ENCODE measurements around the gene USP34.
"Not testable (repeated sequence)": the region's sequence is repeated elsewhere in the genome, so short reads cannot be mapped to it uniquely, and the experiment has no call there.

Gene USP34

DNA sequence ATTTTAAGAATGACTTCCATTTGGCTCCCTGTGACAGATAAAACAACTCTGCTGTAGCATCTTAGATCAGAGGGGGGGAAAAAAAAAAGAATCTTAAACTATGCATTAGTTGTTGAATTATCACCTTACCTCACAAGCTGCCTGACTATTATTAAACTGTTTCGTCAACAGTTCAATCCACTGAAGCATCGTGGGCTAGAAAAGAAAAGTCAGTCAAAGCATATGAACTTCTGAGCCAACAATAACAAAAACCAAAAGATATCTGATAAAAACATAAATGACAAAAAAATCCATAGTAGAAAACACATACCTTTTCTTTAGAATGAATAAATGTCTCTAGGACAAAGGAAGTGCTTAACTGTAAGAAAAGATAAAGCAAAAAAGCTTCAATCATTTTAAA lies 235.2 kb downstream of the USP34 start:
- DNase-seq = no peak

DNA sequence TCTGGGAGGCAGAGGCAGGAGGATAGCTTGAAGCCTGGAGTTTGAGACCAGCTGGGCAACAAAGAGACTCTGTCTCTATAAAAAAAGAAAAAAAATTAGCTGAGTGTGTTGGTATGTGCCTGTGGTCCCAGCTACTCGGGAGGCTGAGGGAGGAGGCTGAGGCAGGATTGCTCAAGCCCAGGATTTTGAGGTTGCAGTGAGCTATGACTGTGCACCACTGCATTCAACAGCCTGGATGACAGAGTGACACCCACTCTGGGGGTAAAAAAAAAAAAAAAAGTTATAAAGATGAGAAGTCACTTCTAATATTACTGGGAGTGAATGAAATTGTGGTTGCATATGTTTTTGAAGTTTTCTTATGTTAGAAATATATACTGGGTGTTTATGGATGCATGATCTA lies 237.3 kb downstream of the USP34 start:
- no peak for DNase-seq

DNA sequence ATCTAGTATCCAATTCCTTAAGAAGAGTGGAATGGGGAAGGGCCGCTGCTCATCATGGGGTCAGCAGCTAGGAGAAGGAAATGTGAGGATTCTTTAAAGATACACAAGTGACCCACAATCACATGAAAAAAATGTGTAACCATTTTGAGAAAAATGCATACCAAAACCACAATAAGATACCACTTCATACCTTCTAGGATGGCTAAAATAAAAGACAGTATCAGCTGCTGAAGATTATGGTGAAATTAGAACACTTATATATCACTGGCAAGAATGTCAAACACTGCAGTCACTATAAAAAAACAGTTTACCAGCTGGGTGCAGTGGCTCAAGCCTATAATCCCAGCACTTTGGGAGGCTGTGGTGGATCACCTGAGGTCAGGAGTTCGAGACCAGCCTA lies 241.0 kb downstream of the USP34 start:
- no peak for DNase-seq

DNA sequence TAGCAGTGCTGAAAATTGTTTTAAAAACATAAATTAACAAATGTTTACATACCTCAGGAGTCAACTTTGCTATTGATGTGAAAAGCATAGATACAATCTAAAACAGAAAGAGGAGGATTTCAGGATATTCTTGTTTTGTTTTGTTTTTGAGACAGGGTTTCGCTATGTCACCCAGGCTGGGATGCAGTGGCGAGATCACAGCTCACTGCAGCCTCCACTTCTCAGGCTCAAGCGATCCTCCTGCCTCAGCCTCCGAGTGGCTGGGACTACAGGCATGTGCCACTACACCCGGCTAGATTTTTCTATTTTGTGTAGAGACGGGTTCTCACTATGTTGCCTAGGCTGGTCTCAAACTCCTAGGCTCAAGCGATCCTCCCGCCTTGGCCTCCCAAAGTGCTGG lies 248.3 kb downstream of the USP34 start:
- no peak for DNase-seq

DNA sequence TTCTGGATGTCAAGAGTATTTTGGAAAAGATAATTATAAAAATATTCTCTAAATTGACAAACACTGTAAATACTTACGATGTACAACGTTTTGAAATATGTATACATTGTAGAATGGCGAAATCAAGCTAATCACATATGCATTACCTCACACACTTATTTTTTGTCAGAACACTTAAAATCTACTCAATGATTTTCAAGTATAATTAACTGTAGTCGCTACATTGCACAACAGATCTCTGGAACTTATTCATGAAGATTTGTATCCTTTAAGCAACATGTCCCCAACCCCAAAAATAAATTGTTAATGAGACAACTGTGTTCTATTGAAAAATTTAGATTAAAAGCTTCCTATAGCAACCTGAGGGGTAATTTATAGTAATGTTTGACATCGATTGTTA lies 249.1 kb downstream of the USP34 start:
- no peak for DNase-seq

DNA sequence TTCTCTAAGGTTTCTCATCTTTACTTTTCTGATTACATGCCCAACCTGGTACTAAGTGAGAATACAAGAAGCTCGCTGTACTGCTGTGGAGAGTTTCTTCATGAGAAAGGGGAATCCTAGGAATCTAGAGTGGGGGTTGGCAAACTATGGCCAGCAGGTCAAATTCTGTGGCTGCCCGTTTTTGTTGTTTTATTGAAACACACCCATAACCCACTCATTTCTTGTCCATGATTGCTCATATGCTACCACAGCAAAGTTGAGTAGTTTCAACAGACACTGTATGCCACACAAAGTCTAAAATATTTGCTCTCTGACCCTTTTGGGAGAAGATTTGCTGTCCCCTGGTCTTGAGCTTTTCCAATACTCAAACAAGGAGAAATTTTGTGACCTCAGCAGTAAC lies 250.1 kb downstream of the USP34 start:
- DNase-seq = no peak

DNA sequence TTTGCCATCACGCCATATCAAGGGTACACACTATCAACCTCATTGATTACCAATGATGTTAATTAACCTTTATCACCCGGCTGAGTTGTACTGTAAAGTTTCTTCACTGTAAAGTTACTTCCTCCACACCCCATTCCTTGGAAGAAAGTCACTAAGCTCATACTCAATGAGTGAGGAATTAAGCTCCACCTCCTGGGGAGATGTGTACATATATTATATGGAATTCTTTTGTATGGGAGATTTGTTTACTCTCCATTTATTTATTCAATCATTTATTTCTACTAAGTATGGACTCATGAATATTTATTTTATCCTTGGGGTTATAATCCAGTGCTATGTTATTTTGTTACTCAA lies 252.1 kb downstream of the USP34 start:
- no peak for DNase-seq

DNA sequence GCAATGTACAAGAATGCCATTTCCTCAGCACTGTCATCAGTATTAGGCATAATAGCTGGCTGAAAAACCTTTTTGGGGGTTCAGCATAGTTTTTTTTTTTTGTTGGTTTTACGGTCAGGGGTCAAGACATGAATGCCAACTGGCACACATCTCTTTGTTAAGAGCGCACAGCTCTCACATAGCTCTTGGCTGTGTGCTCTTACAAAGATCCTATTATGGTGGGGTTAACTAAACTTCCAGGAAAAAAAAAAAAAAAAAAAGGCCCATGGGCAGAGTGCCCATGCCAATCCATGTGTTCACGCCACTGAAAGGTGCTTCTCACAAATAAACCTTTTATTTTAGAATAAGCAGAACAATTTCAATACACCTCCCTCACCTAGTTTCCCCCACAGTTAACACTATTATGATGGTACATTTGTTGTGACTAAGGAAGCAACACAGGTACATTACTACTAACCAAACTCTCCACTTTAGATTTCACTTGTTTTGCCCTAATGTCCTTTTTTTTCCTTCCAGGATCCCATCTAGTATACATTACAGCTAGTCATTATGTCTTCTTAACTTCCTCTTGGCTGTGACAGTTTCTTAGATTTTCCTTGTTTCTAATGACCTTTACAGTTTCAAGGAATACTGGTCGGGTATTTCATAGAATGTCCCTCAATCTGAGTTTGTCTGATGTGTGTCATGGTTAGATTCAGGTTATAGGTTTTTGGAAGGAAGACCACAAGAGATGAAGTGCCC lies 252.6 kb downstream of the USP34 start:
- no peak for DNase-seq

DNA sequence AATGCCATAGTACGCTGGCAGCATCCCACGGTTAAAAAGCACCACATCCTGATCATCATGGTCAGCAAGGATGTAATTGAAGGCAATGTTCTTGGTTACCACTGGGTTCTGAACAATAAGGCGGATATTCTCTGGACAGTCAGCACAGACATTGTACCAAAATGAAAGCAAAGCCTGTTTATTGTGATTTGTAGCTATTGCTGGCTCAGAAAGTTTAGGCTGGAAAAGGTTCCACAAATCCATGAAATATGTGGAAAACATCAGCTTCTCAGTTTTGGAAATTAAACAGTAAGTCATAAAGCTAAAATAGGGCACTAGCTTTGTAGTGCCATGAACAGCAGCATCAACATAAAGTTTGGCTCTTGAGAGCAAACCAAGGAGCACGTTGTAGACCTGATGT lies 256.7 kb downstream of the USP34 start:
- DNase-seq = no peak

DNA sequence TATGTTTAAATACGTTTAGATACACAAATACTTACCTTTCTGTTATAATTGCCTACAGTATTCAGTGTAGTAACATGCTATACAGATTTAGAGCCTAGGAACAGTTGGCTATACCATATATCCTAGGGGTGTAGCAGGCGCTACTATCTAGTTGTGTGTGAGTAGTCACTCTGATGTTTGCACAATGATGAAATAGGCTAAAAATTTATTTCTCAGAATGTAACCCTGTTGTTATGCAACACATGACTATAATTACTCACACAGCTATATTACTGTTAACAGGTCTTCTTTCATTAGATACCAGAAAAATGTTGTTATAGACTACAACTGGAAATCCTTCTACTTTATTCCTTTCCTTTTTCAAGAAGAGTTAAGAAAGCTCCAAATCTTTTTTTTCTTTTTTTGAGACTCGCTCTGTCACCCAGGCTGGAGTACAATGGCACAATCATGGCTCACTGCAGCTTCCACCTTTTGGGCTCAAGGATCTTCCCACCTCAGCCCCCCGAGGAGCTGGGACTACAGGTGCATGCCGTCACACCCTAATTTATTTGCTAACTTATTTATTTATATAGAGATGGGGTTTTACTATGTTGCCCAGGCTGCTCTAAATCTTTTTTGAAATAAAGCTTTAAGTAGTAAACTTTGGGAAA lies 260.4 kb downstream of the USP34 start:
- DNase-seq = peak; percentile 76

DNA sequence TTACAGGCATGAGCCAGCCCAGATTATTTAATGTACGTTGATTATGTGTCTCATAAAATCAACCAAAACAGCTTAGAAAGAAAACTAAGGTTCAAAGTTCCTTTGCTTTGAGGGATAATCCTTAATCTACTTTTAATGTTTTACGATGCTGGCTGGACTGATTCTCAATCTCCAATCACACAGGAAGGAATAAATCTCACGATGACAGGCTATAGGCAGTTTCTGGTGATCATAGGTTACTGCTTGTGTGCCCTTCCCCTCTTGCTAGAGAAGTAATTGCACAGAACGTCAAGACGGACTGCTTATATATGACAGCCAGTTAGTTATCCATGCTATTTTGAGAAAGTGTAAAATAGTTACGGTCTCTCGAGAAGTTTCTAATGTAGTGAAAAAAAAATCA lies 265.8 kb downstream of the USP34 start:
- no peak for DNase-seq

DNA sequence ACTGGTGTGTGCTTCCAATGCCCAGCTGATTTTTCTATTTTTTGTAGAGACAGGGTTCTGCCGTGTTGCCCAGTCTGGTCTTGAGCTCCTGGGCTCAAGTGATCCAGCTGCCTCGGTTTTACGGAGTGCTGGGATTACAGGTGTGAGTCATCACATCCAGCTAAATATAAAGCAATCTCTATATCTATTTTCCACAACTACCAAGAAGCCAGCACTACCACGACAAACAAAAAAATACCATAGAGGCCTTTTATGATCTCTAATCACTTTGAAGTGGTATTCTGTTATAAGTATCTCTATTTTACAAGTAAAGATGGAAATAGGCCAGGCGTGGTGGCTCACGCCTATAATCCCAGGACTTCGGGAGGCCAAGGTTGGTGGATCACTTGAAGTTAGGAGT lies 274.2 kb downstream of the USP34 start:
- no peak for DNase-seq

DNA sequence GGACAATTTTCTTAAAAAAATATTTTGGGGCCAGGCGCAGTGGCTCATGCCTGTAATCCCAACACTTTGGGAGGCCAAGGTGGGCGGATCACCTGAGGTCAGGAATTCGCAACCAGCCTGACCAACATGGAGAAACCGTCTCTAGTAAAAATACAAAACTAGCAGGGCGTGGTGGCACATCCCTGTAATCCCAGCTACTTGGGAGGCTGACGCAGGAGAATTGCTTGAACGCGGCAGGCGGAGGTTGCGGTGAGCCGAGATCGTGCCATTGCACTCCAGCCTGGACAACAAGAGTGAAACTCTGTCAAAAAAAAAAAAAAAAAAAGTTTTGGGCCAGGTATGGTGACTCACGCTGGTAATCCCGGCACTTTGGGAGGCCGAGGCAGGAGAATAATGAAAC lies 276.2 kb downstream of the USP34 start:
- DNase-seq = not testable (repeated sequence)

DNA sequence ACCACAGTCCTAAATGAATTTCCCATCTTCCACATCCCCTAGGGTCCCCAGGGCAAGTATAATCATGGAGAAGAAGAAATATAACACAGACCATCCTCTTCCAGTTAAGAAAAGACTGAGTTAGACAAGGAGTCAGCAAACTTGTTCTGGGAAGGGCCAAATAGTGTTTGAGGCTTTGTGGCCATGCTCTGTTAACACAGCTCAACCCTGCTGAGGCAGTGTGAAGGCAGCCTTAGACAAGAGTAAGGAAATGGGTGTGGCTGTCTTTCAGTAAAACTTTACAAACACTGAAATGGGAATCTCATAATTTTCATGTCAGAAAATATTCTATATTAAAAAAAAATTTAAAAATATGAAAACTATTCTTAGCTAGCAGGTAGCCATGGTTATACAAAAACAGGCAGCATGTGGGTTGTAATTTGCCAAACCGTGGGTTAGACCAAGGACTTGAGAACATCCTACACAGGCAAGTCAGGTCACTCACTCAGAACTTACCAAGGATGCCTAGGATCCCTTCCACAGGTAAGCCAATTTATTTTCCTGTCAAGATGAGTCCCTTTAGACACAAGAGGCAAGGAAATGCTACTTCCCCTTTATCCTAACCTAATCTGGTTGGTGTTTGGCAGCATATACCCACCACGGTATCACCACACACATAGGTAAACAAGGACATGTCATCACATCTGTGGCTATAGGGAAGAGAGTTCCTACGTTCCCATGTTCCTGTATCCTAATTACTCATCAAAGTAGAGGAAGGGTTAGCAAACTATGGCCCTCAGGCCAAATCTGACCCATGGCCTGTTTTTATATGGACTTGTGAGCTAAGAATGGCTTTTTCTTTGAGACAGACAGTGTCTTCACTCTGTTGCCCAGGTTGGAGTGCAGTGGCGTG lies 277.0 kb downstream of the USP34 start:
- no peak for DNase-seq

DNA sequence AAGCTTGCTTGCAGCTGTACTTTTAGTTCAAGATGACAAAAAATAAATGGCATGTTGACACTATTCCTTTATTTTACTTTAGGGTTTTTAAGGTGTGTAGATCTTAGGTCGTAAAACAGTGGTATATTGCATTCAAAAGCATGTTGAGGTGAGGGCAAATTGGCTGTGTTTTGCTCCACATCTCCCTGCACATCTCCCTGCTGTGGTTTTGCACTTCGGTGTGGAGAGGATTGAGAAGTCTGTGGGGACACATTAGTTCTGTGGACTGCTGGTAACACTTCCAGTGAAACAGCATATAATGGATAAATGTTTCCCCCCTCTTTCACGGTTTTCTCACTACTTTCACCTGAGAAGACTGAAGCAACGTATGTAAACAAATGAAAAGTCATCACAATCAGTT lies 283.8 kb downstream of the USP34 start:
- DNase-seq = no peak

DNA sequence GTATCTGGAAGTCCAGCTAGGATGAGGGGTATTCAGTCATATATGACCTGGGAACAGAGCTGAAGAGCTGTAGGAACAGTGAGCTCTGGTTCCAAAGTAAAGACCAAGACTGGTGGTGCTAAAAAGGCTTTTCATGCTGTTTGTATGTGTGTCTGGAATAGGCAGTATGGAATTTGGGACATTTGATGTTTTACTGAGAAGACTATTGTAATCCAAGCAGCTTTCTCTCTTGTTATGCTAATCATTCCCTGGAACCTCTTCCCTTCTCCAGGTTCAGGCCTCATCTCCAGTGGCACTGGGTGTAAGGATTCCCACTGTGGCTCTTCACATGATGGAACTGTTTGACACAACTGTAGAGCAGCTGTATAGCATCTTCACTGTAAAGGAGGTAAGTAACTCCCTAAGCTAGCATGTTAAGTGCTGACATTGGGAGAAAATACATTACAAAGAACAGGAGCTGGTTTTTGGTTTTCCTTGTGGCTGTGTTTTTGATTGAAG lies 285.6 kb downstream of the USP34 start:
- no peak for DNase-seq

DNA sequence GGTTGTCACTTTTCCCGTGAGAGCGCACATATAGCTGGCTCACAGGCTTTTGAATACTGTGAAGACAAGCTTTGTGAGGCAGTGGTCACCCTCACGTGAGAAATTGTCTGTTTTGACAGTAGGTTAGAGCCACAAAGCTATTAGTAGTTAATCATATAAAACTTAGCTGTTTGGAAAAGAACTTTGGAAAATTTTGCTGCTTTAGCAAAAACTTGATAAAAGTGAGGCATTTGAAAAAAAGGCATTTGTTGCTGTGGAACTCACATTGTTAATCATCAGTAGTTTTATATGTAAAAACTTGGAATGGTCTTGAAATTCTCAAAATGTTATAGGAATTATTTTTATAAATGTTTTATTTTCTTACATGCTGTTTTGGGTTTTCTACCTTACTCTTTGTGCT lies 286.6 kb downstream of the USP34 start:
- DNase-seq = no peak

DNA sequence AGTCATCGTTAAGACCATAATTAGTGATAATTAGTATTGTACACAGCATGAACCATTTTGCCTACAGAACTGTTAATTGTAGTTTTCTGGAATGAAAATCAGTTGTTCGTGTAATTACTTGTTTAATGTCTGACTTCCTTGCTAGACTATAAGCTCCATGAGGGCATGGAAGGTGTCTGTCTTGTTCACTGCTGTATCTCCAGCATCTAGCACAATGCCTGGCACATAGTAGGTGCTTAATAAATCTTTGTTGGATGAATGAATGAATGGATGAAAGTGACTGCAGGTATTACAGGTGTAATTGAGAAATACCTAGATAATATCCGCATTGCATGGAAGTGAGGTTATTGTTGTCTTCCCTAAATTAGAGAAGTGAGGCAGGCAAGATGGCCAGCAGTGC lies 287.1 kb downstream of the USP34 start:
- DNase-seq = no peak

DNA sequence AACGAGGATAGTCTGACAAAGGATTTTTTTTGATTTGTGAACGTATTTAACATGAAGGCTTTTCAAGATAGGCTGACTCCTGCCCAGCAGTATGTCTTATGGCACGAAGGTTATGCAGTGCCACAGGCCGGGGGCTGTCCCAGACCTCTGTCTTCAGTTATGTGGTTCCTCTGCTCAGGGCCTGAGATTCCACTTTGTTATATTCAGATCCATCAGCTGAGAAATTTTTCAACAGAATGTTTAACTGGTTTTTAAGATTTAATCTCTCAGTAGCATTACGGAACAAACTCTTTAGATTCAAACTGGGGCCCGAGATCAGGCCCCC lies 288.9 kb downstream of the USP34 start:
- DNase-seq = no peak

DNA sequence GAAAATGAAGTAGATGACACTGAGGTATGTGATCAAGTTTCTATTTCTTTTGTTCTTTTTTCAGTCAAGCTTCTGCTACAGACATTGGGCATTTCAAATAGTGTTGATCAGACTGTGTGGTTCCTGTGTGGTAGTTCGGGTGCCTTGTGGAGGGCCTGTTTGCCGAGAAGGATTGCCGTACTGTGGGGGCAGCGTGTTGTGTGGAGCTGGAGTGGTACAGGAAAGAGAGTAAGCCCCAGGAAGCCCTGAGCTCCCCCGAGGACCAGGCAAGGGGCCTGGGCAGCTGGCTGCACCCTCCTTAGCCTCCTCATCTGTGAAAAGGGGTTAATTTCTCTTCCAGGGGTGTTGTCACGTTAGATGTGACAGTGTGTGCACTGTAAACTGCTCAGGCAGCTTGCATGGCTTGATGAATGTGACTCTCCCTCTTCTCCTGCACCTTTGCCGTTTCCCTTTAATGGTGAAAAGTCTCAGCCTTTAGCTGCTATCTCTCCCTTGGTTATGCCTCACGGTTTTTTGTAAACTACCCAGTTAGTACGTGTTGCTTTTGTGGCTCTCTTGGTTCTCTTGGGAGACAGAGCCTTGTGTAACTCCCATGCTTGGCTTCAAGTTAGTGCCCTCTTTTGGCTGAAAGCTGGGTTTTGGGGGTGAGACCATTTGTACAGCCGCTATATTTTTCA lies 289.4 kb downstream of the USP34 start:
- no peak for DNase-seq

DNA sequence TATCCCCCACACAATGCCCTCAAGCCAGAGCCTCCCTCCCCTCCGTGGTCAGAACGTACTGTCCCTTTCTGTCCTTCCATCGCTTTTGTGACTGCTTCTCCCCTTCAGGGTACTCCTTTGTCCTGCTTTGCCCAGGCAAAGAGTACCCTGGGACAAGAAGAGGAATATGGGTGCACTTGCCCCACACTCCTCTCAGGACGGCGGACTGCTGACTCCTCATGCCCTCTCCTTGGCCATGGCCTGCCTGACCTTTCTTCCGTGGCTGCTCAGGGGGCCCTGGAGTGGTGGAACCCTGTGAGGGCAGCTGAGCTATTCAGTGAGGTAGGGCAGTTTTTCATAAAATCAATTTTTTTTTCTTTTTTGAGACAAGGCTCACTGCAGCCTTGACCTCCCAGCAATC lies 290.2 kb downstream of the USP34 start:
- DNase-seq = no peak

DNA sequence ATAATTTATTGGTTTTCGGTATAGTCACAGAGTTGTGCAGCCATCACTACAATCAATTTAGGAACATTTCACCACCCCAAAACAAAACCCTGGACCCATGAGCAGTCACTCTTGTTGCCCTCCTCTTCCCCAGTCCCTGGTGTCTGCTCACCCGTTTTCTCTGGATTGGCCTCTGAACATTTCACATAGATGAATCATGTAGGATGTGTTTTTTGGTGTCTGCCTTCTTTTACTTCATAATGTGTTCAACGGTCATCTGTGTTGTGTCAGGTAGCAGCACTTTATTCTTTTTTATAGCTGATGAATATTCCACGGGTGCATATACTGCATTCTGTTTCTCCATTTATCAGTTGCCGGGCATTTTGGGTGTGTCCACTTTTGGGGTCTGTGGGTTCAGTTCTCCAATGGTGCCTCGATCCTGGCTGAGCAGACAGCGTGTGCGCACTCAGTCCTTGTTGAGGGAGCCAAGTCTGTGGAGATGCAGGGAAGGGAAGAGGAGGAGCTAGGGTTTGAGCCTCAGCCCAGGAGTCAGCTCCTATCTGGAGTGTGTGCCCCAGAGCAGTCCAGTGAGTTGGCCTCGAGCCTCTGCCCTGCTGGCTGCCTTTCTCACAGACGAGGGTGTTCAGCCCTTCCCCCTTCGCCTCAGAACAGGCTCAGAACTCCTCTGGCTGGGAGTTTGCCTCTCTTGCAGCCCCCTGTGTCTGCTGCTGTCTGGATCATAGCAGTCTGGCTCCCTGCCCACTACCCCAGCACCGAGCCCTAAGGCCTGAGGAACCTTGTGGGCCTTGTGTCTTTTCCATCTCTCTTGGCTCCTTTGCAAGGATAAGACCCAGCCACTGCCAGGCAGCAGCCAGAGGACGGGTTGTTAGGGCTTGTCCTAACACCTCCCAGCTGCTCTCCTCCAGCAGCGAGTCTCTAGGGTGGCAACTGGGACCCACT lies 290.9 kb downstream of the USP34 start:
- no peak for DNase-seq

Data from inflammatory macrophage treated with lipopolysaccharide for 4 hours (primary cell).